Epidermal melanocyte (primary cell): ENCODE data around the gene HPD.
"Not testable (repeated sequence)": the region's sequence is repeated elsewhere in the genome, so short reads cannot be mapped to it uniquely, and the experiment has no call there.

Experiments used
- DNase-seq: peaks from one replicate; pipeline ENCODE4 v3.0.0; 2011; ENCODE audit warnings: low spot score; ENCODE audit not compliant: insufficient read length

HPD gene

DNA sequence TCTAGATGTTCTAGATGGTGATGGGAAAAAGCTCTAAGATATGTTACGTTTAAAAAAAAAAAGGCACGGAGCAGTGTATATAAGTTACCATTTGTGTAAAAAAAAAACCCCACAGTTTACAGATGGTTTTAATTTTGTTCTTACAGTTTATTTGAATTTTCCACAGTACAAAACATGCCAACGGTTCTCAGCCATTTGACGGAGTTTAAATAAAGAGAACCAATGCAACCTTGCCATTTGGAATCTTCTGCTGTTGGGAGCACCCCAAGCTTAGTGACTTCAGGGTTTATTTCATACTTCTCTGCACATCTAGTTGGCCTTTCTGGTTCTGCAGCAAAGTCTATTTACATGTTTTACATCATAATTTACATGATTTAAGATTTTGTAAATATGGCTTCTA, 7.7 kb upstream of the HPD start:
- no peak for DNase-seq

DNA sequence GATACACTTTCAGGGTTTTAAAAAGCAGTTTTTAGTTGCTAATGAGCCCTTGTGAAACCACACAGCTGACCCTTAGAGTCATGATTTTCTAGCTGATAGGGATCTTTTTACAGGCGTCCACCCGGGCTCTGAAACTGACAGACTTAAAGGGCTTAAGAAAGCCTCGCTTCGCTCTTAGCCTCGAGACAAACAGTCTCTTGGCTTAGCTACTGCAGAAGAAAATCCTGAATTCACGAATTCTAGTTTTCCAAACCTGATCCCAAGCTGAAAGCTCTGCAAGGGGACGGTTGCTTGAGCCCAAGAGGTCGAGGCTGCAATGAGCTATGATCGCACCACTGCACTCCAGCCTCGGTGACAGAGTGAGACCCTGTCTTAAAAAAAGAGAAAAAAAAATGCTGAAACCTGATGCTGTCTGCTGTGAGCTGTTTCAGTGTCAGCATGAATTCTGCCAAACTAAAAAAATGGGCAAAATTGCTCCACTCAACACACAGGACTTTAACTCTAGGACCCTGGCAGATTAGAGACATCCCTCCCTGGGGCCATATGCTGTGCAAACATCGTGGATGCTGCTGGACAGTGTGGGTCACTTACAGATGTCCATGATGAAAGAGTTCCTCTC, 3.1 kb upstream of the HPD start:
- no peak for DNase-seq

DNA sequence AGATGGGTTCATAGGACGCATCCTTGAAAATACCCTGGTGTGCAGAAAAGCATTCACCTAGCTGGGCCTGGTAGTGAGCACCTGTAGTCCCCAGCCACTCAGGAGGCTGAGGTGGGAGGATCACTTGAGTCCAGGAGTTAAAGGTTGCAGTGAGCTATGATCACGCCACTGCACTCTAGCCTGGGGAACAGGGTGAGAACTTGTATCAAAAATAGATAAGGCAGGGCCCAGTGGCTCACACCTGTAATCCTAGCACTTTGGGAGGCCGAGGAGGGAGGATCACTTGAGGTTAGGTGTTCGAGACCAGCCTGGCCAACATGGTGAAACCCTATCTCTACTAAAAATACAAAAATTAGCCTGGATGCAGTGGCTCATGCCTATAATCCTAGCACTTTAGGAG, 2.0 kb upstream of the HPD start:
- DNase-seq = not testable (repeated sequence)

DNA sequence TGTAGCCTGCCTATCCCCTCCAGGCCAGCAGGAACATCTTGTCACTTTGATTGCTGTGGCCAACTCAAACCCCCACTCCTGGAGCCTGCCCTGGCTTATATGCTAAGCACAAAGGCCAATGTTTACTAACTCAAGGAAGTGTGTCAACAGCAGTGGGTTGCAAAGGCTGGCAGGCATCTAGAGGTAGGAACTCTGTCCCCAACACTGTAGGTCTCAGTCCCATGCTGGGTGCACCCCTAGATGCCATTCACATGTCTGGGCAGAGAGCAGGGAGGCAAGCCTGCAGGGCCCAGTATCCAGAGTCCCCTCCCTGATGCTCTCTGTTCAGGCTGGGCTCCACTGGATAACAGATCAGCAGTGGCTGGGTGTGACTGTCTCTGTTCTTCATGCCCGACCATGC, 1.6 kb upstream of the HPD start:
- DNase-seq = no peak

DNA sequence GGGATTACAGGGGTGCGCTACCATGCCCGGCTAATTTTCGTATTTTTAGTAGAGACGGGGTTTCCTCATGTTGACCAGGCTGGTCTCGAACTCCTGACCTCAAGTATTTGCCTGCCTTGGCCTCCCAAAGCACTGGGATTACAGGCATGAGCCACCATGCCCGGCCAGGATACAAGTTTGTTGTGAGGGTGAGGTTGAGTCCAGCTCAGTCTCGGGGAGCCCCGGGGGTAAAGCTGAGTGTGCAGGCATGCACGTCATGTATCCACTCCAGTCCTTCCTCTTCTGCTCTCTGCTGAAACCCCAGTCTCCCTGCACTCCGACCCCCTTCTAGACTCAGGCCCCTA, 369 bp downstream of the HPD start:
- no peak for DNase-seq

DNA sequence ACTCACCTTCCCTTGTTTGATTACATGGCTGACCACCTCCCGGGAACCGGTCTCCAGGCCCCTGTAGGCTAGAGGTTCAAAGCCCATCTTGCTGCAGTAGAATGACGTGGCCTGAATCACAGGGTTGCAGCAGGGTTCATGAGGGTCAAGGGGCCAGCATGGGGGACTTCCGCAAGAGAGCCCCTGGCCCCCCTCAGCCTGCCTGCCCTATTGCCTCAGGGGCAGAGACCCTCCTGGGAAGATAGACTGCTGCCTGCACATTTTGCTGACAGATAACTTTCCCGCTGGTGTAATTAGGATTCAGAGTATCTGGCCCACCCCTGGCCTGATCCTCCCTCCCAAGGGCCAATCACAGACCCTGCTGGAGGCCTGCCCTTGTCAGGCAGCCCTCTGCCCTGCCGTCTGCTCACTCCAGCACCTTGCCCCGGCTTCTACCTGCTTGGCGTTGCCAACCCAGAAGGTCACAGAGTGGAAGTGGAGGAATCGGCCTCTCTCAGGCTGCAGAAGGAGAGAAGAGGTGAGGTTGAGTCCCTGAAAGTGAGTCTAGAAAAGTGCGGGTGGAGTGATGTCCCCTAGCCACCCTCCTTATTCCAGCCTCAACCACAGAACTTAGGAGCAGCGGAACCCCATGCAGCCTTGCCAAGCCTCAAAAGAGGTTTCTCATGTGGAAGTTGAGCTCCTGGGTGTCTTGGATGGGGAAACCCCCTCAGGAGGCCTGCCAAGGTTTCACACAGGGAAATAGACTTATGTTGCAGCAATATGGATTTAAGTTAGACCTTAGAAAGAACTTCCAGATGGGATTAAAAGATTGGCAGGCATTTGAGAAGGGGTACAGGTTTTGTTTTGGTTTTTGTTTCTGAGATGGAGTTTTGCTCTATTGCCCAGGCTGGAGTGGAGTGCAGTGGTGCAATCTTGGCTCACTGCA, 1.1 kb downstream of the HPD start:
- no peak for DNase-seq

DNA sequence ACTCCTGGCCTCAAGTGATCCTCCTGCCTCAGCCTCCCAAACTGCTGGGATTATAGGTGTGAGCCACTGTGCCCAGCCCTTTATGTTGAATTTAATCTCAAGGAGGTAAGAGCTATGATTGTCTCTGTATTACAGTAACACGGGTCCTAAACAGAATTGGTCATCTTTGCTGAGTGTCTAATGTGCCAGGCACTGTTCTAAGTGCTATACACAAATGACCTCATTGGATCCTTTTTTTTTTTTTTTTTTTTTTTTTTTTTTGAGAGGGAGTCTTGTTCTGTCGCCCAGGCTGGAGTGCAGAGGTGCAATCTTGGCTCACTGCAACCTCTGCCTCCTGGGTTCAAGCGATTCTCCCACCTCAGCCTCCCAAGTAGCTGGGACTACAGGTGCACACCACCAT, 6.3 kb downstream of the HPD start:
- DNase-seq = not testable (repeated sequence)

DNA sequence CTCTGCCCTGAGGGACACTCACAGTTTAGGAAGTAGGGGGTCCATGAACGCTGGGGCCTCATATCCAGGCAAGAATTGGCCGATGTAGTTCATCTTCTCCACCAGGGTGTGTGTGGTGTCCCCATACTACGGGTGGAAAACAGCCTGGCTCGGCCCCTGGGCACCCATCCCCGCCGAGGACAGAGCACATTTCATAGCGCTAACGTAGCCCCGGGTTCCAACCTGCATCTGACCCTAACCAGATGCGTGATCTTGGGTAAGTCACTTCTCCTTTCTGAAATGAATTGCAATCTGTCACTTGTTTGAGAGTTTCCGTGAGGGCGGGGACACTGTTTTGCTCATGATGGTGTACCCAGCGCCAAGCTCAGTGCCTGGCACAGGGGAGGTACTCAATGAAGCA, 9.0 kb downstream of the HPD start:
- no peak for DNase-seq

DNA sequence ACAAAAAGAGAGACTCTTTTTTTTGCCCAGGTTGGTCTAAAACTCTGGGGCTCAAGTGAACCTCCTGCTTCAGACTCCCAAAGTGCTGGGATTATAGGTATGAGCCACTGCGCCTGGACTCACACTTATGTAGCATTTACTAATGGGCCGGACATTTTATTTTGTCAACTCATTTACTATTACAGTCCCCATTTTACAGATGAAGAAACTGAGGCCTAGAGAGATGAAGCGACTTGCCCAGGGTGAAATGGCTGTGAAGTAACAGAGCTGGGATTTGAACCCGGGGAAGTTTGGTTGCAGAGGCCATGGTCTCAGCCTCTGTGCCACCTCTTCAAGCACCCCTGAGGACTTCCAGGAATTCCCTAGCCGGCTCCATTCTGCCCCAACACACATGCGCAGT, 9.4 kb downstream of the HPD start:
- no peak for DNase-seq

DNA sequence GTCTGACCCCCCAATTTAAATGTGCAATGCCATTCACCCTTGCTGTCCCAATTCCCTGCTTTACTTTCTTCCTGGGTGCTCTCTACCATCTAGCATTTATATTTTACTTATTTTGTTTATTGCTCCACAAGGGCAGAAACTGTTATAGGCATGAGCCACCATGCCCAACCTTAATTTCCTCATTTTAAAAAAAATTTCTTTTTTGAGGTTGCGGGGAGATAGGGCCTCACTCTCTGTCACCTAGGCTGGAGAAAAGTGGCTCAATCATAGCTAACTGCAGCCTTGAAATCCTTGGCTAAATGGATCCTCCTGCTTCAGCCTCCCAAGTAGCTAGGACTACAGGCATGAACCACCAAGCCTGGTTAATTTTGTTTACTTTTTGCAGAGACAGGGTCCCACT, 13.0 kb downstream of the HPD start:
- DNase-seq = no peak

DNA sequence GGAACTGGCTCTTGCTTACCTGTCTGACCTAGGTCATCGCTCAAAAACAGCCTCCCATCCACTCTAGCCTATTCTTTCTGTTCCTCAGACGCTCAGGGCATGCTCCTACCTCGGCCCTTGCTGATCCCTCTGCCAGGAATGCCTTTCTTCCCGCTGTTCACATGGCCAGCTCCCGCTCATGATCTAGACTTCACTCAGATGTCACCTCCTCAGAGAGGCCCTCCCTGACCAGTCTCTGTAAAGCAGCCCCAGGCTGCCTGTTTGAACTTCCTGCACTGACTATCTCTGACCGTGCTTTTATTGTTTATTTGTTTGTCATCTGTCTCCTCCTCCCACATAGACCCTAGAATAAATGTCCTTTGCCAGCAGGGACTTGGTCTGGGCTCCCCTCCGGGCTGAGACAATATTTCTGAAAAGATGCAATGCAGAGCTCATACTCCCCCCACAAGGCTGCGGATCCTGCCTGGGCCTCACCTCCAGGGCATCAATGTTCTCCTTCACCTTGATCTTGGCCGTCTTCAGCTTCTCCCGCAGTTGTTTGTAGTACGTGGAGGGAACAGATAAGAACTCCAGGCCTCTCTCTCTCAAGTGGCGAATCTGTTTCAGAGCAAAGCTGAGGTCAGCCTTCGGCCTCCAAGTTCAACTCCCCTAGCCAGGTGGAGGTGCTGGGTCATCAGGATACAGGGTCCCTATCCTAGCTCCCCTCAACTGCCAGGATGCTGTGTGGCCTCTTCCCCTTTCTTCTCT, 15.2 kb downstream of the HPD start:
- DNase-seq = no peak

DNA sequence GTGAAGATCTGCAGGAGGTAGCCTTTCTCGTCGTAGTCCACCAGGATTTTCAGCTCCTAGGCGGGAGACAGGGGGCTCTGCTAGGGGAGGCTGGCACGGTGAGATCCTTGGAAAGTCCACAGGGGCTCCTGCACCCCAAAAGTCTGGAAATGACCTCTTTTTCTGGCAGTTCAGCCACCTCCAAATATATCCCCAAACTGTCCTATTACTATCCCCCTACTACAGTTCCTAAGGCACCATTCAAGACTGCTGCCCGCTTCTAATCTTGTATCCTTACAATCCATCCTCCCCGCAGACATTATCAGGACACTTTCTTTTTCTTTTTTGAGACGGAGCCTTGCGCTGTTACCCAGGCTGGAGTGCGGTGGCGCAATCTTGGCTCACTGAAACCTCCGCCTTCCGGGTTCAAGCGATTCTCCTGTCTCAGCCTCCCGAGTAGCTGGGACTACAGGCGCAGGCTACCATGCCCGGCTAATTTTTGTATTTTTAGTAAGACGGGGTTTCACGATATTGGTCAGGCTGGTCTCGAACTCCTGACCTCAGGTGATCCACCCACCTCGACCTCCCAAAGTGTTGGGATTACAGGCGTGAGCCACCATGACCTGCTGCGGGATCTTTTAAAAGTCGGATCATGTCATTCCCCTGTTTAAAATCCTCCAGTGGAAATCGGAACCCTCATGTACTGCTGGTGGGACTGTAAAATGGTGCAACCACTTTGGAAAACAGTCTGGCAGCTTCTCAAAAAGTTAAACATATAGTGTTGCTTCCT, 18.5 kb downstream of the HPD start:
- no peak for DNase-seq

DNA sequence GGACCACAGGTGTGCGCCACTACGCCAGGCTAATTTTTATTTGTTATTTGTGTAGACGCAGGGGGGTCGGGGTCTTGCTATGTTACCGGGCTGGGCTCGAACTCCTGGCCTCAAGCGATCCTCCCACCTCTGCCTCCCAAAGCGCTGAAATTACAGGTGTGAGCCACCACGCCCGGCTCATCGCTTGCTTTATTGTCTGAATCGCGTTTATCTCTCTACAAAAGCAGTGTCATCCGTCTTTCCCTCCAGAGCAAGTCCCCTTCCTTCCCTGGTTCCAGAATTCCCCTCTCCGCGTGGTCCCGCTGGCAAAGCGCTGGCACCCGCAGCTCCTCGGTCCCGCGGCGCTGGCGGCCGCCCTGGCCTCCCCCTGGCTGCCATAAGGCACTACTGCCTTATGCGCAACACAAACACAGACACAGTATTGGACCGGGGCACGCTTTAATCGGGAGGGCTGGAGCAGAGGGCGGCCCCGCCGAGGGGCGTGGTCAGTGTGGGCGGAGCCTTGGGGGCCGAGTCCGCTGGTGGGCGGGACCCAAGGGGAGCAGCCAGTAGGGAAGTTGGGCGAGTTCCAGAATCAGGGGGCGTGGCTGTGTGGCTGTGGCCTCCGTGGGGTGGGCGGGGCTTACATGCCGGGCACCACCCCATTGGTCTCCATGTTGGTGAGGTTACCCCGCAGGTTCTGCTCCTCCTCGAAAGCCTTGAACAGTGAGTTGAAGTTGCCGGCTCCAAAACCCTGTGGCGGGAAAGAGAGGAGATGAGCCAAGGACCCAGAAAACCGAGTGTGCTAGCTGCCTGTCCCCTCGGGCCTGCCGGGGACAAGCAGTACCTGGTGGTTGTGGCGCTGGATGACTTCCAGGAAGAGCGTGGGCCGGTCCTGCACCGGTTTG, 19.3 kb downstream of the HPD start:
- DNase-seq = peak; percentile 95

DNA sequence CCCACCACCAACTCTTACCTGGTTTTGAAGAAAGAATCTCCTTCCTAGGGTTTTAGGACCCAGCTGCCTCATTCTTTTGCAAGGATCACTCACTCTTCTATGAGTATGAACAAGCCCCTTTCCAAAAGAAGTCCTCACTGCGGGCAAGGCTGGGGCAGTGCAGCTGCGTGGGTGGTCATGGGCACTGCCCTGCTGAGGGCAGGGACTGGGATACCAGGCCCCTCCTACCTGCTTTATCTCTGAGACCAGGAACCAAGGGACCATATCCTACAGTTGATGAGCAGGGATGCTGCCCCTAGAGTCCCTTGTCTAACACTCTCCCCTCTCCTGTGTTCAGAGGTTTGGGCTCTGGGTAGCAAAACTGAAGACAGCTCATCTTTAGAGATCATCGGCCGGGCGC, 20.5 kb downstream of the HPD start:
- DNase-seq = no peak

DNA sequence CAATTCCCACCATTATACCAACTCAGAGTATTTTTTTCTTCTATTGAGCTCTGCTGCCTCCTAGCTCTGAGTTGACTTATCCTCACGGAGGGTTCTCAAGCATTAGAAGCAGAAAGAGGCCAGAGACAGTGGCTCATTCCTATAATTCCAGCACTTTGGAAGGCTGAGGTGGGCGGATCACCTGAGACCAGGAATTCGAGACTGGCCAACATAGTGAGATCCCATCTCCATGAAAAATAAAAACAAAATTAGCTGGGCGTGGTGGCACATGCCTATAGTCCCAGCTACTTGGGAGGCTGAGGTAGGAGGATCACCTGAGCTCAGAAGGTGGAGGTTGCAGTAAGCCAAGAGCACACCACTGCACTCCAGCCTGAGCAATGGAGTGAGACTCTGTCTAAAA, 21.0 kb downstream of the HPD start:
- DNase-seq = no peak

DNA sequence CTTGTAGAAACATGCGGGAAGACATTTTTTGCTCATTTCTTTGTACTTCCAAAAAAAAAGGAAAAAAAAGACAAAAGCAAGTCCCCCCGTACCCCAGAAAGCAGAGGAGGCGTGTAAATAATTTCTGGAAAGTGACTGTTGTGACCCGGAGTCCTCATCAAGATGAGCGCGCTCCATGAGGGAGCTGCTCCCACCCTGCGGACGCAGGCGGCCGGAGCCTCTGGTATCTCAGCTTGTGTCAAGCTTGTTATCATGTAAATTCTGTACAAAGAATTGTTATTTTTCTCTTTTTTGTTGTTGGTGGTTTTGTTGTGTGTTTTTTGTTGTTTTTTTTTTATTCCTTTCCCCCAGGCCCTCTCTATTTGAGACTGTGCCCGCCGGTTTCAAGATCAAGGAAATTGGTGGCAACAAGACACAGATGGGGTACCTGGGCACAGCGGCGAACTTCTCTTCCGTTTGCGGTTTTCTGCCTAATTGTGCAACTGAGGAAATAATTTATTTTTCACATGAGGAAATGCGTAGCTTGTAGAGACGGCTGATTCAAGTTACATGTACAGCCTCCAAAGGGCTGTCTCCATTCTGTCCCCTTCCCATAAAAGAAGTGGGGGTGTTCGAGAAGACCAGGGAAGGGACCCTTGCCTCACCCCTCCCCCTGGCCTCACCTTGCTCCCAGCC, 27.0 kb downstream of the HPD start:
- no peak for DNase-seq

DNA sequence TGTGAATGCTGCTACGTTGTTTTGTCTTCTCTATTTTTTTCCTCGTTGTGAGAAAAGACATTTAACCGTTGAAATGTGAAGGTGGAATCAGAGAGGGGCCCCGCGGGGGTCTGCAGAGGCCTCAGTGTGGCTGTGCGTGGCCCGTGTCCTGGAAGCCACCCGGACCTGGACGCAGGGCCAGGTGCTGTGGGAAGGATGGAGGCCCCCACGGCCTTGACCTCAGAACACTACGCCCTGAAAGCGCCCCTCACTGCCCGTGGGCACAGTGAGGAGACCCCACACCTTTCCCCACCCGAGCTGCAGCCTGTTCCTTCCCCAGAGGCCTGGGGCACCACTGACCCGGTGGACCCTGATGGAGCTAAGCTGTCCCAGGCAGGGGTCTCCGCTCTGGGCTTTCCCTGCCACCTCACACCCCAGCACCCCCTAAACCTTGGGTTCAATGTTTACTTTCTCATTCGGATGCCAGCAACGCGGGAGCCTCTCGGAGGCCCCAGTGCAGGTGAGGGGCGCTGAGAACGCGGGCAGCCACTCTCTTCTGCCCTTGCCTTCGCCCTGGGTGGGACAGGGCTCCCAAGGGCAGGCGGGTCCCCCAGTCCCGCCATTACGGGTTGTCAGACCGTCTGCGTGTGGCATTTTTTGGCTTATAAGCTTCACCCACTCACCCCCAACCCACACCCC, 27.9 kb downstream of the HPD start:
- DNase-seq = no peak

DNA sequence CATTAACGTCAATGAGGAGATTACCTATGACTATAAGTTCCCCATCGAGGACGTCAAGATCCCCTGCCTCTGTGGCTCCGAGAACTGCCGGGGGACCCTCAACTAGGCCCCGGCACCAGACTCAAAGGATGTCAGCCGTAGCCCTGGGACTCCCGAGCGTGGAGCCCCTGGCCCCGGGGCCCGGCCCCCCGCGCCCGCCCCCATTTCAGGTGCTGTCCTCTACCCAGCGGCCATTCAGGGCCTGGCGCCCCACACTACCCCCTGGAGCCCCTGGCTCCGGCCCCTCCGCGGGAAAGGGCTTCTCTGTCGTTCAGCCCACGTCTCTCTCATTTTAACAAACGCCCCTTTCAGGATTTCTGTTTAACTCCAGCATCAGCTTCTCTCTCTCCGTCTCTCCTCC, 28.5 kb downstream of the HPD start:
- no peak for DNase-seq

DNA sequence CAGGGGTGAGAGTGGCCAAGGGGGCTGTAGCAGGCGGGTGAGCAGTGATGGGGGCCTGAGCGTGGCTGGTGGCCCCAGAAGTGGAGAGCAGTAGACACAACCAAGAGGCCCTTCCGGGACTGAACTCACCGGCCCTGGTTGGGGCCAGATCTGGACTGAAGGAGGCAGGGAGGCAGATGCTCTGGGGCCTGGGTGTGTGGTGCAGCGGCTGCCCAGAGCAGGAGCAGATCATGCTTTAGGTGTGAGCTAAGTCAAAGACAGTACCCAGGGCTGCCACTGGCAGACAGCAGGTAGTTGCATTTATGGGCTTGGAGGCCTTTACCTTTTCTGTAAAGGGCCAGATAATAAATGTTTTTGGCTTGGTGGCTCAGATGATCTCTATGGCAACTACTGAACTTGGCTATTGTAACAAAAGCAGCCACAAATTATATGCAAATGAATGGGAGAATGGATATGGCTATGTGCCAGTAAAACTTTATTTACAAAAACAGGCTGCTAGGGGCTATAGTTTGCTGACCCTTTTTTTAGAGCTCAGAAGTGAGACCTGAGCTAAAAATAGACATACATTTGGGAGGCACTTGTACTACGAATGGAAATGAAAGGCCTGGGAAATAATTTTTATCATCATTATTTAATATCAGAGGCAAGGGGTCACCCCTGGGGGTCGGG, 29.3 kb downstream of the HPD start:
- DNase-seq = no peak
